NCI-H774 (cell line): Measurements from ENCODE around the gene AK4.
"Not testable (repeated sequence)": the region's sequence is repeated elsewhere in the genome, so short reads cannot be mapped to it uniquely, and the experiment has no call there.

Experiments
- DNase-seq: peaks from one replicate; lab custom pipeline; 2025; lab: John Stamatoyannopoulos, UW

Gene AK4

DNA sequence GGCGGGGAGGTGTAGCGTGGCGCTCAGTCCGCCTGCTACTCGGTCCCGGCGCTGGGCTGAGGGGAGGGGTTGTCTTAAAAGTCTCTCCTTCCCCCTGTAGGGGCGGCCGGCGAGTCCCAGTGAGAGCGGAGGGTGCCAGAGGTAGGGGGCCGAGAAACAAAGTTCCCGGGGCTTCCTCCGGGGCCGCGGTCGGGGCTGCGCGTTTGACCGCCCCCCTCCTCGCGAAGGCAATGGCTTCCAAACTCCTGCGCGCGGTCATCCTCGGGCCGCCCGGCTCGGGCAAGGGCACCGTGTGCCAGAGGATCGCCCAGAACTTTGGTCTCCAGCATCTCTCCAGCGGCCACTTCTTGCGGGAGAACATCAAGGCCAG is at the start of gene AK4:
Gene AK4 (plus strand): TSS at position 26 of the 370 bp plus-strand sequence. CDS start 205 bp downstream, at position 231.
- not testable (repeated sequence) for DNase-seq

DNA sequence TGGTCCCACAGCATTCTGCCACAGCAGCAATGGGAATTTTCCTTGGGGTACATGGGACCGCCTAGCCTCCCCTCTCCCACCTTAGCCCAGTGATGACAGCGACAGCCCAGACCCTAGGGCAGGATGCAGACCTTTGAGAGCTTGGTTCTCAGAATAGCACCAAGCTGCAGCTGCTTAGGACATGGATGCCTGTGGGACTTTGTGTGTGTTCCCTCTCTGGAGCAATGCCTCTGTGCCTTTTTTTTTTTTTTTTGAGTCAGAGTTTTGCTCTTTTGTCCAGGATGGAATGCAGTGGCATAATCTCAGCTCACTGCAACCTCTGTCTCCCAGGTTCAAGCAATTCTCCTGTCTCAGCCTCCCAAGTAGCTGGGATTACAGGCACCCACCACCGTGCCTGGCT is 44.2 kb upstream of the AK4 start:
- no peak for DNase-seq

DNA sequence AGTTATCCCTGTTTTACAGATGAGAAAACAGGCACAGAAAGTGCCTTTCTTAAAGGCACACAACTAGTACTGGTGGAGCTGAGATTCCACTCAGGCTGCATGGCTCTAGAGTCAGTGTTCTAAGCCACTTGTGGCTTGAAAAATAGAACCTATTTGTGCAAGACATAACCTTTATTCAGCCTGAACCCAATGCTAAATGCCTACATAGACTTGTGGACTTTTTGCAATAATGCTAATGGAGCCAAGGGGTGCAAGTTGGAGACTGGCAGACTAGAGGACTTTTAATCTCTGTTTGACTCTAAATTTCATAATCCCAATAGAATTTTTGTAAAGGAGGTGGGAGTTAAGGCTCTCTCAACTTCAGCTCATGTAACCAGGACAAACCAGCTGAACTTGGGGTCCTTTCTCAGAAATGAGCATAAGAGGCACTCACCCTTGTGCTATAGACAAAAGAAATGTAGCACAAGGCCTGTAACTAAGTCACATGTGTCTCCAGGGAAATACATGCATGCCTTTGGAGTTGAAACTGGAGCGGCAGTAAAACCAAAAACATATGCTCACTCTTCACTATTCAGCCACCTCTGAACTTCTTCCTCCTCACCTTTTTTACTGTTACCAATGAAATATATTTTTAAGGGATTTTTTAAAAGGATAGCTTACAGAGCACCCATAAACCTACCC is 43.0 kb upstream of the AK4 start:
- DNase-seq = no peak

DNA sequence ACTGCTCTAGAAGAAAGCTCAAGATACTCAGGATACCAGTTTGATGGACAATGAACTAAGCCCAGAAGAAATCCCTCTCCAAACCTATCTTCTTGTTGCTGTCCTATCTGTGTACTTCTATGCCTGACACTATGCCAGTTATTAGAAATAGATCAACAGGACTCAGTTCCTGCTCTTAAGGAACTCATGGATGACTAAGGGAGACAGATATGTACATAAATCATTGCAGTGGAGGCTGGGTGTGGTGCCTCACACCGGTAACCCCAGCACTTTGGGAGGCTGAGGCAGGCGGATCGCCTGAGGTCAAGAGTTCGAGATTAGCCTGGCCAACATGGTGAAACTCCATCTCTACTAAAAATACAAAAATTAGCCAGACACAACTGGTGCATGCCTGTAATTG is 42.4 kb upstream of the AK4 start:
- DNase-seq = no peak

DNA sequence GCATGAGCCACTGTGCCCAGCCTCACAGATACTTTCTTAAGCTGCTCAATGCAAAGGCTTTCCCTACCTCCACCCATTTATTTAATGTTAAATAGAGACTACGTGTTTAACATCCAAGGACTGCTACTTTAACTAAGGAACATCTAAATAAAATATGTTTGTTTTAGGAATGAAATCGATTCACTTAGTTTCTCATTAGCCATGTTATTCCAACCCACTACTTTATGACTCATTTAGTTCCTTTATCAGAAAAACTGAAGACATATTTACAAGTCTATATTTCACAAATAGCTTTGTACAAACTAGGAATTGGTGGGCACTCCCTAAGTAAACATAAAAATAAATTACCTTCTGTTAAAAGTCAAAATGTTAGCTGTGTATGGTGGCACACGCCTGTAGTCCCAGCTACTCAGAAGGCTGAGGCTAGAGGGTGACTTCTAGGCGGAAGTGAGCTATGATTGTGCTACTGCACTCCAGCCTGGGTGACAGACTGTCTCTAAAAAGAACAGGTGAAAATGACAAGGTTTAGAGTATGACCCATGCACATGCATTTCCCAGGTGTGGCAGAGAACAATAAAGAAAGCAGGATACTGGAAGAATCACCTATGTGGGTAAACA is 39.9 kb upstream of the AK4 start:
- DNase-seq = peak; percentile 84

DNA sequence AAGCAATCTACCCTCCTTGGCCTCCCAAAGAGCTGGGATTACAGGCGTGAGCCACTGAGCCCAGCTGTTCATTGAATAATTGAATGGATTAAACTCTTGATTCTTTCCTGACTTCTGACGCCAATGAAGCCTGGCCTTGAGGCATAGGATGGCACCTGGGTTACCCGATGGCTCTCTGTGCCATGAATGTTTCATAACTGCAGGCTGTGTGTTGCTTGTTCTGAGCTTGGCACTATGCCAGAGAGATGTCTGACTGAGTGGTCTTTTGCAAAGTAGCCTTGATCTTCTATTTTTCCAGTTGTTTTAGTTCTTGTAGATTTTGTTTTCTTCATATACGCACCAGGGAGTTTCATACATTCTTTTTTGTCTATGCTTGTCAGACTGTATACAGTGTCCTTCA is 38.5 kb upstream of the AK4 start:
- DNase-seq = no peak

DNA sequence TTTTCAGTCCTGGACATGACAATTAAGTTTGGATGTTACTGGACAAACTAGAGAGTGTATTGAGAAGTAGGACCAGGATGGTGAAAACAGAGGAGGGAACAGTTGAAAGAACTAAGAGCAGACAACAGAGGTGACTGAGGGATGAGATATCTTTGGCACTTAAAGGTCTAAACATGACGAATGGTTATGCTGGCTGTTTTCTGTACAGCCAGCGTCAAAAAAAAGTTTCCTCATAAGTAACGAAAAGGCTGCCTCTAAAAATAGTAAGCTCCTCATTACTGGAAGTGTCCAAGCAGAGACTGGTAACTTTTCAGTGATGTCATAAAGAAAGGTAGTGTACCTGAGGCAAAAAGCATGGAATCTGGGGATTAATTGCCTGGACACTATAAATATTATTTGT is 35.2 kb upstream of the AK4 start:
- no peak for DNase-seq

DNA sequence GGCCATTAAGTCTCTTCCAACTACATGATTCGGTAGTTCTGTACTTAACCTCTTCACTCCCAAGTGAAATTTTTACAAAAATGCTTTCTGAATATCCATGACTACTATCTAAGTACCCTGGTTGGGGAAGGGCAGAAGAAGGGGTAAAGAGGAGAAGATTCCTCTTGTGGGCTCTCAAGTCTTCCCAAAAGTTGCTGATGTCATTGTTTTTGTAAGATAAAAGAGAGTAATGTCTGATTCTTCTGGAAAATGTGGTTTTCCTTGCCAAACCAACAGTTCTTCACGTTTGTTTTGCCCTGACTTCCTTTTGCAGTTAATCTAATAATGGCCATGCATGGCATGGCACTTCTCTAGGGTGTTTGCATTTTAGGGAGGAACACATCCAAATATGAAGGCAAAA is 34.7 kb upstream of the AK4 start:
- DNase-seq = no peak

DNA sequence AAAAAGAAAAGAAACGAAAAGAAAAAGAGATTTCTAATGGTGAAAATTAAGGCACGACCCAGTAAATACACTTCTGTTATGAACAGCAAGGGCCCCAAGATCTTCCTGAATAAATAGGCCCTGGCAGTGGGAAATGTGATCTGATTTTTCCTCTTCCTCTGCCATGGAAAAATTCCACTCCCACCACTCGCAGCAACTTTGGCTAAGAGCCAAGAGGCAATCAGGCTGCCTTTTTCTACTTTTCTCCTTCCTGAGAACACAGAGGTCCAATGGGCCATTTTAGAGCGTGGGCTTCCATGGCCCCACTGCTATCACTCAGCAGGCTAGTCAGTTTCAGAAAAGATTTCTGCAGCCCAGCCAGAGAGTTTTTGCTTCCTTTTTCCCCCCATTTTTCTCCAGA is 33.7 kb upstream of the AK4 start:
- DNase-seq = no peak

DNA sequence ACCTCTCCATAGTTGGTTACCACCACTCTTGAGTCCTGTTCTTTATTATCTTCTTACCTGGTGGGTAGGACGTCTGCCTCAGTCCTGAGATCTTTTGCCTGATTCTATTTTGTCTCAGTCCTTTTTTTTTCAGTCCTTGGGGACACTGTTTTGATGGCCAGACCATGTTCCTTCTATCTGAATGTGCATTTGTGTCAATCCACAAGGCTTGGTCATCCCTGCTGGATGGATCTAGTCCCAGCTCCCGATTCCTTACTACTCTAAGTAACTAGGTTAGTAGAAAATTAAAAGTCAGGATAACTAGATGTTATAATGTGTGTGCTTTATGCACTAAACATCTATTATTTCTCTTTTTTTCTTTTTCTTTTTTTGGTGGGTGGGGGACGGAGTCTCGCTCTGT is 28.1 kb upstream of the AK4 start:
- no peak for DNase-seq

DNA sequence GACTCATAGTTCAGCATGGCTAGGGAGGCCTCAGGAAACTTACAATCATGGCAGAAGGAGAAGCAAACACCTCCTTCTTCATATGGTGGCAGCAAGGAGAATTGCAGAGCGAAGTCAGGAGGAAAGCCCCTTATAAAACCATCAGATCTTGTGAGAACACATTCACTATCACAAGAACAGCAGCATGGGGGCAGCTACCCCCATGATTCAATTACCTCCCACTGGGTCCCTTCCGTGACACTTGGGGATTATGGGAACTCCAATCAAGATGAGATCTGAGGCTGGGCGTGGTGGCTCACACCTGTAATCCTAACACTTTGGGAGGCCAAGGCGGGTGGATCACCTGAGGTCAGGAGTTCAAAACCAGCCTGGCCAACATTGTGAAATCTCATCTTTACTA is 18.9 kb upstream of the AK4 start:
- DNase-seq = not testable (repeated sequence)

DNA sequence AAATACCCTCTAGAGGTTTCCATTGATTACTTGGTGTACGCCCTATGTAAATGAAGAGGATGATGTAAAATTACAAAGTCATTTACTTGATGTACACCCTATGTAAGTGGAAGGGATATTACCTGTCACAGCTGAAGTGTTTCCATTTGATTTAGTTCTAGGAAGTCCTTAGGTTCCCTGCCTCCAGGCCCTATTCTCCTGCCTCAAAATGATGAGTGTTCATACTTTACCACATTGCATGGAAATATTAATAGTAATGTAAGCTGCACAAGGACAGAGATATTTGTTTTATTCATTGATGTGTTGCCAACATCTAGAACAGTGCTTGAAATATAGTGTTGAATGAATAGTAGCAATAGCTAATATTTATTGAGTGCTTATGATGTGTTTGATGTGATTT is 9.5 kb upstream of the AK4 start:
- DNase-seq = no peak

DNA sequence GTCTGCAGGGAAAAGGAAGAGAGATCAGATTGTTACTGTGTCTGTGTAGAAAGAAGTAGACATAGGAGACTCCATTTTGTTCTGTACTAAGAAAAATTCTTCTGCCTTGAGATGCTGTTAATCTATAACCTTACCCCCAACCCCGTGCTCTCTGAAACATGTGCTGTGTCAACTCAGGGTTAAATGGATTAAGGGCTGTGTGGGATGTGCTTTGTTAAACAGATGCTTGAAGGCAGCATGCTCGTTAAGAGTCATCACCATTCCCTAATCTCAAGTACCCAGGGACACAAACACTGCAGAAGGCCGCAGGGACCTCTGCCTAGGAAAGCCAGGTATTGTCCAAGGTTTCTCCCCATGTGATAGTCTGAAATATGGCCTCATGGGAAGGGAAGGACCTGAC is 8.2 kb upstream of the AK4 start:
- not testable (repeated sequence) for DNase-seq

DNA sequence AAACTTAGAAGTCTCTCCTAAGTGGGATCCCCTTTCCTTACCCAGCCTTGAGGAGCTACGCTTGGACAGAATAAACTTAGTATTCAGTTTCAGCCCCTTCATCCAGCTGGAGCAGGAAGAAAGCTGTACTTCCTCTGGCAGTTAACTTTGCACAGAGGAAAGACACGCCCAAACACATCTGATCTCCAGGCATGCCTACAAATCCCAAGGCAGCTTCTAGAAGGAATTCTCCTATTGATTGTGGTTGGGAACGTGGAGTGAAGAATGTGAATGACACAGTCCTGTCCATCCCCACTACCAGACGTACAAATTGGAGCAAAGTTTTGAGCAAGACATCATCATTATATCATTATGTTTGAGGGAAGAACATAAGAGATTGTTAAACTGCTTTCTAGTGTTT is 6.6 kb upstream of the AK4 start:
- DNase-seq = no peak

DNA sequence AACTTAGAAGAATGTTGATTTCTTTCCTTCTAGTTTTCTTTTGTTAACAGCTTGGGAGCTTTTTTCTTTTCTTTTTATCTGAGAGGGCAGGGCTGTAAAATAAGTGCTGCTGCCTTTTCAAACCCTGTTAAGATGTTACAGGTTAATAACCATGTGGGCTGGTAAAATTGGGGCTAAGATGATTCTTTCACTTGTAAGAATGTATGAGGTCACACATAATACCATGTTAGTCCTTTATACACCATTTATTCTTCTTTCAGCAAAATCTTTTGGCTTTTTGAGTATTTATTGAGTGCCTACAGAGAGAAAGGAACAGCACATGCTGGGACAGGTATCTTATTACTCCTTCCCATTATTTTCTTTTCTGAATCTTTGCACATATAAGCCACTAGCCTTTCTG is 6.1 kb upstream of the AK4 start:
- no peak for DNase-seq

DNA sequence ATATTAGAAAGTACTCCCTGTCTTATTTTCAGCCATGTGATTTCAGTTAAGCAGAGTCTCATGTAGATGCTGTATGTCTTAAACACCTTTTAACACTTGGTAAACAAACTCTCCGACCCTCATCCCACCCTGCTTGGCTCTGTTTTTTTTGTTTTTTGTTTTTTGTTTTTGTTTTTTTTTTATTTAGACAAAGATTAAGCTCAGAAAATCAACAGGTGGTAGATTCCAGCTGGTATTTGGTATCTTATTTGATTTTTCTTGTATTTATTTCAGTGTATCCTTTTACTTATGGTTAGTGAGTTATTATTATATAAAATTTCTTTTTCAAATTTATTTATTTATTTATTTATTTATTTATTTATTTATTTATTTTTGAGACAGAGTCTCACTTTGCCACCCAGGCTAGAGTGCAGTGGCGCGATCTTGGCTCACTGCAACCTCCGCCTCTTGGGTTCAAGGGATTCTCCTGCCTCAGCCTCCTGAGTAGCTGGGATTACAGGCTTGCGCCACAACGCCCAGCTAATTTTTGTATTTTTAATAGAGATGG is 4.8 kb upstream of the AK4 start:
- DNase-seq = not testable (repeated sequence)

DNA sequence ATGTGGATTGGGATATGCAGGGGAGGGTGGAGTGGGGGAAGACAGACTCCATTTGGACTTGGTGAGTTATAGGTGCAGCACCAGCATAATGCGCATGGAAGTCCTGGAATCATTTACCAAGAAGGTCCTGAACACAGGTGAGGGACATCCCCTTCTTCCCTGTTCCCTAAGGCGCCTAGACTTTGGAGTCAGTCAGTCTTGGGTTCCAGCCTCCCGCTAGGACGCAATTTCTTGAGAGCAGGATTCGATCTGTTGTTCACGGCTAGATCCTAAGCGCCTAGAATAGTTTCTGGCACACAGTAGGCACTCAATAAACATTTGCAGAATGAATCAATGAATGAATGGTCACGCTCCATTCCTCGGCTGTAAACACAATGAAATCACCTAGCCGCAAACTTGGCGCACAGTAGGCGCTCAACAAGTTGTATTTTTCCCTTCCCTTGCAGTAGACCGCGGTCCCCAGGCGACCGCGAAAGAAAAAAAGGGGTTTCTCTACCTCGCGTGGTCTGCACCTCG is 1.0 kb upstream of the AK4 start:
- DNase-seq = no peak

DNA sequence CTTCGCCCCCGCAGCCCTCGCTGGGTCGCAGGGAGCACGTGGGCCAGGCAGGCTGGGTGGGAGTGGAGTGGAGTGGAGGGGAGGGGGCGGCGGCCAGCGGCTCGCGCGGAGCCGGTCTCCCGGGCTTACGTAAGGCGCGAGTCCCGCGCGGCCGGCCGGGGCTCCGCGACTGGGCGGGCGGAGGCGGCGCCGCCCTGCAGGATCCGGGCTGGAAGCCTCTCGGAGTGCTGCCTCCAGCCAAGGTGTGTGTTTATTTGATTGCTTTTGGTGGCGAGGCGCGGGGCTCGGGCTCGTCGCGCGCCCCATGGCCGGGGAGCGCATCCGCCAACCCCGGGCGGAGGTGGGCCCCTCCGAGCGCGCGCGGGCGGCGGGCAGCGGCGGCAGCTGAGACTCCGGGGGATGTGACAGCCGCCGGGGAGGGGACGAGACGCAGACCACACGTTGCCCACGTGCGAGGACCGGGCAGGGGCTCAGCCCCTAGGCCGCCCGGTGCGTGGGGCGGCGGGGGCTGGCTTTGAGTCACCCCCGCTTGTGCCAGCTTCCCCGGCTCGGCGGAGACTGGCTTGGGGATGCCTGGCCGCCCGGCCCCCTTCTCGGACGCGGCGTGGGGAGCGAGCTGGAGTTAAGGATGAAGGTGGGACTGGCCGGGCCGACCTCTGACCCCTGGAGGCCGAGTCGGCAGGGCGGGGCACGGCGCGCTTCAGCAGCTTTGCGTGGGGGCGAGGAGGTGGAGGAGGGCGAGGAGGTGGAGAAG is 402 bp upstream of the AK4 start:
- DNase-seq = peak; percentile 31

DNA sequence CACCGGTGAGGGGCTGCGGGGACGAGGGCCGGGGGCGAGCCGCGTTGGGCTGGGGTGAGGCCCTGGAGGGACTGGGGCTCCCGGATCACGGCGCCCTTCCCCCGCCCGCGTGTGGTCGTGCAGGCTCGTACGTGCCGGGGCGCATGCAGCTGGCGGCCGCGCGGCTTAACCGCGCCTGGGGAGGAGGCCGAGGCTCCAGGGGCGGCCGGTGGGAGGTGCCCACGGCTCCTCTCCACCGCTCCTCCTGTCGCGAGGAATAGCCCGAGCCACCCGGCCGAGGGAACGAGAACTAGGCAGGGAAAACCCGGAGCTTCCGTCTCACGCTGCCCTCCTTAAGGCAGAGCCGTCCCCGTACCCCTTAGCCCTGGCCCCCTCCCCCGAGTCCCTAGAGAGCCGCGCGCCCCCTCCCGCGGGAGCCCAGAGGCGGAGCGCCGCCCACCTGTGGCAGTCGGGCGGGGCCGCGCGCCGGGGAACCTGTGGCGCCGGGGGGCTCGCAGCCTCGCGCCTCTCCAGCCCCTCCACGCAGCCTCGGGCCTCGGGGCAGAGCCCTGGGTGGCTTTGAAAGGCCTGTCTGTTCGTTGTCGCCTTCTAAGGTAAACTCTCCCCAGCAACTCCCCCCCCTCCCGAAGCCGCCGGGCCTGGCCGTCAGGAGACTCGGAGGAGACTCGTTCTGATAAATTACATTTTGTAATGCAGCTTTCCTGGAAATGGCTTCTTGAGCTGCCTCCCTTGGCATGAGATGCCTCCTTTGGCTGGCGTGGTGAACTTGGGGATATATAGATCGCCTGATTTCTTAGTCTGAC is 746 bp downstream of the AK4 start:
- DNase-seq = peak; percentile 31

DNA sequence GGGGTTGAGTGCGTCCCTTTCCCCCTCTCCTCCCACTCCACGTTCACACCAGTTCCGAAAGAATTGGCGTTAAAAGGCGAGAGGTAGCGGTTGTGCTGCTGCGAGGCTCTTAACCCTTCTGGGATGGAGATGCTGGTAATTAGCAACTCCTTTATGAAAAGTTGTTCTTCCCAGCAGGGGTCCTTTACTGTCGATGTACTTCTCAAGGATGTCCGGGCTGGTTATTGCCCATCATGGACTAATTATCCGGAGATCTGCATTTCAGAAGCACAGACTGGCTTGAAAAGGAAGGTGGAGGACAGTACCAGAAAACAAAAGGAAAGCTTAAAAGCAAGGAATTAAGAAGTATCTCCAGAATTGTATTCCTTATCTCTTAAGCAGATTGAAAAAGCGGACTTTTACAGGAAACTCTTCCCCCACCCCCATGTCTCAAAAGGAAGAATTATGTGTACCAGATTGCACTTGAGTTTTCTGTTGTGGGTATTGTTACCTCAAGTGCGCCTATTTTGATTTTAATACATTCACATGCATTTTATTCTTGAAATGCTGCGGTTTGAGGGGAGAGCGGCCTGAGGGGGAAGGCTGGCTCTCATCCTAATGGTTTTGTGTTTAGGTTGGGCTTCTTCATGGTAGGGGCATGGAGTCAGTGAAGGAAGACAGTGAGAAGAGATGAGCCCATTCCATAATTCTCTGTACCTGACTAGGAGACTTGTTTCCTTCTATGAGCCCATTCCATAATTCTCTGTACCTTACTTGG is 1.5 kb downstream of the AK4 start:
- peak; percentile 11 for DNase-seq

DNA sequence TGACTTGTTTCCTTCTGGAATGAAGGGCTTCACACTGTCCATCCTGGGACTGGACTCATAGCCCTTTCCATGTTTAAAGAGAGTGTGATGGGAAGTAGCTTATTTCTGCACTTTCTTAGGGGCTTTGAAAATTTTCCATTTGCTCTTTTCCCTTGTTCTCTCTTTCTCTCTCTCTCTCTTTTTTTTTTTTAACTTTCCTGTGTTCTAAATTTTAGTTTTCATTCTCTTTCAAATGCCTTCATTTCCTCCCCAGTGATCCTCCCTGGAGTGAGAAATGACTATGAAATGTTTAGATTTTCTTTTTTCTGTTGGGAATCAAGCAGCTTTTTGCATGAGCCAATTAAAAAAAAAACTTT is 2.1 kb downstream of the AK4 start:
- DNase-seq = no peak
